MM.1S (cell line): ENCODE data around the gene RPS2.

ENCODE experiments used
- DNase-seq: peaks from one replicate; pipeline ENCODE4 v3.0.0-alpha.2; 2015
- H2AFZ ChIP-seq: fragments of 300-600 bp; sonication (generic); 2 replicates; pipeline ENCODE4 v1.6.0; 2016; ENCODE audit warnings: antibody characterized with exemption, low read length
- H3F3A ChIP-seq: fragments of 300-600 bp; sonication (generic); 2 replicates; pipeline ENCODE4 v1.6.1; 2016; ENCODE audit warnings: mild to moderate bottlenecking, antibody characterized with exemption, low read length, moderate library complexity, mixed read lengths; ENCODE audit not compliant: insufficient read depth
- H3K27ac ChIP-seq: fragments of 300-600 bp; sonication (generic); 2 replicates; pipeline ENCODE4 v1.5.1; 2016; ENCODE audit warnings: mild to moderate bottlenecking, low read length
- H3K27me3 ChIP-seq: fragments of 300-600 bp; sonication (generic); replicated peaks from 2 replicates; pipeline ENCODE4 v1.6.0; 2016; ENCODE audit warnings: low read length; ENCODE audit not compliant: insufficient read depth
- H3K36me3 ChIP-seq: fragments of 300-600 bp; sonication (generic); replicated peaks from 2 replicates; pipeline ENCODE4 v1.6.1; 2016; ENCODE audit warnings: mild to moderate bottlenecking, low read length, mixed read lengths; ENCODE audit not compliant: insufficient read depth
- H3K4me1 ChIP-seq: fragments of 300-600 bp; sonication (generic); 2 replicates; pipeline ENCODE4 v1.6.1; 2016; ENCODE audit warnings: low read length, mixed read lengths
- H3K4me2 ChIP-seq: fragments of 300-600 bp; sonication (generic); 2 replicates; pipeline ENCODE4 v1.6.0; 2016; ENCODE audit warnings: low read depth, low read length
- H3K4me3 ChIP-seq: fragments of 300-600 bp; sonication (generic); 2 replicates; pipeline ENCODE4 v1.5.1; 2016; ENCODE audit warnings: low read length, mixed read lengths
- H3K79me2 ChIP-seq: fragments of 300-600 bp; sonication (generic); 2 replicates; pipeline ENCODE4 v1.6.1; 2016; ENCODE audit warnings: mixed run types, low read length, mixed read lengths
- H3K9ac ChIP-seq: fragments of 300-600 bp; sonication (generic); 2 replicates; pipeline ENCODE4 v1.6.1; 2016; ENCODE audit warnings: low read length, mixed read lengths
- H3K9me2 ChIP-seq: fragments of 300-600 bp; sonication (generic); replicated peaks from 2 replicates; pipeline ENCODE4 v1.6.1; 2016; ENCODE audit warnings: mild to moderate bottlenecking, low read length, mixed read lengths; ENCODE audit not compliant: insufficient read depth
- H3K9me3 ChIP-seq: fragments of 300-600 bp; sonication (generic); replicated peaks from 2 replicates; pipeline ENCODE4 v1.6.1; 2016; ENCODE audit warnings: mild to moderate bottlenecking, low read length, mixed read lengths; ENCODE audit not compliant: insufficient read depth
- H4K20me1 ChIP-seq: fragments of 300-600 bp; sonication (generic); 2 replicates; pipeline ENCODE4 v1.6.1; 2016; ENCODE audit warnings: mild to moderate bottlenecking, low read length, moderate library complexity, mixed read lengths; ENCODE audit not compliant: insufficient read depth
- EZH2 ChIP-seq: fragments of 300-600 bp; sonication (generic); optimal IDR thresholded peaks from 2 replicates; pipeline ENCODE3; 2017; ENCODE audit warnings: low read depth, mild to moderate bottlenecking, antibody characterized with exemption, low read length, mixed read lengths
- EZH2phosphoT487 ChIP-seq: fragments of 300-600 bp; sonication (generic); IDR thresholded peaks from 2 replicates; pipeline ENCODE4 v1.6.1; 2018; ENCODE audit warnings: antibody characterized with exemption, low read length
- TF ChIP-seq, protein P1 (sequence below): fragments of 300-600 bp; sonication (generic); IDR thresholded peaks from 2 replicates; pipeline ENCODE4 v1.5.1; 2016; ENCODE audit warnings: antibody characterized with exemption, low read length, mixed read lengths

RPS2 gene

DNA sequence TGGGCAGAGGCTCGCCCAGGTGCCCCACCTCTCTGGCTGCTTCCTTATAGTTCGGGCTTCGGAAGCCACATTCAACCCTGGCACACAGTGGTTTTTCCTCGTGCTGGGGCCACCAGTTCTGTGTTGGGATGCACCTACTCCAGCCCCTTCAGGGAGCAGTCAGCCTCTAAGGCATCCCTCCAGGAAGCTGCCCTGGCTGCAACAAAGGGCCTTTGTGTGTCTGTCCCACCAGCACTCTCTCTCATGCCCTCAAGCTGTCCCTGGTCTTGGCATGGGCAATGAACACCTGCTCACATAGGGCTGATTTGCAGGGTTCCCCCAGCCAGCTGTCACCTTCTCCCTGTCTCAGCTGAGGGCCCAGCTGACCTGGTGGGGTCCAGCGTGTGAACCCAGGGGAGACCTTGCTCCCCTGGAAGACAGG, 17.4 kb upstream of the RPS2 start:
- DNase-seq = no peak
- Histone ChIP-seq H3K79me2 (peaks cover 16% of the 10 kb centered on the region), H3K36me3 (0 out of 2 replicates have a peak, but pooled peaks cover 4% of the 10 kb centered on the region), H3K27me3 (peaks cover 39% of the 10 kb centered on the region), H3K9me3 (no peaks in the 10 kb centered on the region), H3K4me3 (no peak overlapping the region), H3K27ac (no peak overlapping the region), H3K9me2 (no peaks in the 10 kb centered on the region), H4K20me1 (no peaks in the 10 kb centered on the region), H3K4me1 (peaks cover 16% of the 10 kb centered on the region), H3K4me2 (no peak overlapping the region), H2AFZ (no peak overlapping the region), H3F3A (peaks cover 27% of the 10 kb centered on the region), H3K9ac (no peak overlapping the region)
- TF ChIP-seq EZH2phosphoT487 (no peak), EZH2 (no peak)
- TF ChIP-seq, protein P1, sequence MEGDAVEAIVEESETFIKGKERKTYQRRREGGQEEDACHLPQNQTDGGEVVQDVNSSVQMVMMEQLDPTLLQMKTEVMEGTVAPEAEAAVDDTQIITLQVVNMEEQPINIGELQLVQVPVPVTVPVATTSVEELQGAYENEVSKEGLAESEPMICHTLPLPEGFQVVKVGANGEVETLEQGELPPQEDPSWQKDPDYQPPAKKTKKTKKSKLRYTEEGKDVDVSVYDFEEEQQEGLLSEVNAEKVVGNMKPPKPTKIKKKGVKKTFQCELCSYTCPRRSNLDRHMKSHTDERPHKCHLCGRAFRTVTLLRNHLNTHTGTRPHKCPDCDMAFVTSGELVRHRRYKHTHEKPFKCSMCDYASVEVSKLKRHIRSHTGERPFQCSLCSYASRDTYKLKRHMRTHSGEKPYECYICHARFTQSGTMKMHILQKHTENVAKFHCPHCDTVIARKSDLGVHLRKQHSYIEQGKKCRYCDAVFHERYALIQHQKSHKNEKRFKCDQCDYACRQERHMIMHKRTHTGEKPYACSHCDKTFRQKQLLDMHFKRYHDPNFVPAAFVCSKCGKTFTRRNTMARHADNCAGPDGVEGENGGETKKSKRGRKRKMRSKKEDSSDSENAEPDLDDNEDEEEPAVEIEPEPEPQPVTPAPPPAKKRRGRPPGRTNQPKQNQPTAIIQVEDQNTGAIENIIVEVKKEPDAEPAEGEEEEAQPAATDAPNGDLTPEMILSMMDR = no peak

DNA sequence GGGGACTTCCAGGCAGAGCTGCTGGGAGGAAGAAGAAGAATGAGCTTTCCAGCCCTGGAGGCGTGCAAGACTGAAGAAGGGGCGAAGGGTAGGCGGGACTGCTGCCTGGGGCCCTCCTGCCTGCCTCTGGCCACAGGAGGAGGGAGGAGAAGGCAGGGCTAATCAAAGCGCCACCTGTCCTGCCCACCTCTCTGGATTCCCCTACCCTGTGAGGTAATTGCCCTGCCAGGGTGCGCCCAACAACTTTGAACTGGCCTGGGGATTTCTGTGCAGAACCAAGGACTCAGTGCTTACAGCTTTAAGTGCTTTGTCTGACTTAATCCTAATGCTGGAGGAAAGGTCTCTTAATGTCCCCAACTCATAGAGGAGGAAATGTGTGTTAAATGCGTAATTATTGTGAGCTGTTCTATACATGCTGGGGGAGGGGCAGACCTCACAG, 16.8 kb upstream of the RPS2 start, which contains the start of gene NOXO1:
Gene NOXO1, minus strand, starts transcription at position 72 of the 439 bp plus-strand sequence. CDS start 290 bp downstream, outside the sequence.
- Histone ChIP-seq H3K9ac (no peak within 1 kb of the TSS), H2AFZ (no peak within 1 kb of the TSS), H3K4me3 (no peak within 1 kb of the TSS), H3K9me3 (no peaks in the 10 kb centered on the region), H3F3A (peaks cover 27% of the 10 kb centered on the region), H3K27ac (no peak within 1 kb of the TSS), H3K27me3 (peaks cover 39% of the 10 kb centered on the region), H3K4me1 (peaks cover 16% of the 10 kb centered on the region), H4K20me1 (no peaks in the 10 kb centered on the region), H3K36me3 (0 out of 2 replicates have a peak, but pooled peaks cover 1% of the 10 kb centered on the region), H3K79me2 (peaks cover 16% of the 10 kb centered on the region), H3K9me2 (no peaks in the 10 kb centered on the region), H3K4me2 (no peak within 1 kb of the TSS)
- TF ChIP-seq EZH2phosphoT487 = no peak
- no peak for TF ChIP-seq EZH2
- TF ChIP-seq, protein P1 = no peak
- no peak for DNase-seq

DNA sequence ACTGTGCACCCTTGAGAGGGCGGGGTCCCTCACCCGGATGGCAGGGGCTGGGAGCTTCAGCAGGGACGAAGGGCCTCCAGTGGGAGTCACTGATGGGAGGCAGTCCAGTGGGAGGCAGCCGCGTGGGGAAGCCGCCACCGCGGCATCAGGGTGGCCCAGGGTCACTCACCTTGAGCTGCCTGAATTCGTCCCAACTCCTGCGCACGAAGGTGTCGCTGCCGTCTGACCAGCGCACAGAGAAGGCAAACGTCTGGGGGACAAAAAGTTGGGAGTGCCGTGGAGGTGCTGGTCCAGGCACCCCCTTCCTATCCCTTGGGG, 16.1 kb upstream of the RPS2 start:
- H3K4me3 ChIP-seq = no peak overlapping the region
- TF ChIP-seq EZH2 = no peak
- no peak for TF ChIP-seq EZH2phosphoT487
- TF ChIP-seq, protein P1 = no peak
- peaks cover 39% of the 10 kb centered on the region for H3K27me3 ChIP-seq
- H2AFZ ChIP-seq = no peak overlapping the region
- H3K36me3 ChIP-seq = no peaks in the 10 kb centered on the region
- no peak overlapping the region for H3K4me2 ChIP-seq
- no peaks in the 10 kb centered on the region for H3K9me2 ChIP-seq
- H3K27ac ChIP-seq = no peak overlapping the region
- H3K79me2 ChIP-seq = peaks cover 13% of the 10 kb centered on the region
- H3K9ac ChIP-seq = no peak overlapping the region
- DNase-seq = no peak
- H3K4me1 ChIP-seq = peaks cover 14% of the 10 kb centered on the region
- no peaks in the 10 kb centered on the region for H4K20me1 ChIP-seq
- peaks cover 27% of the 10 kb centered on the region for H3F3A ChIP-seq
- no peaks in the 10 kb centered on the region for H3K9me3 ChIP-seq
